HG02938 (cell line): Measurements from ENCODE around the gene NDRG3.
"Not testable (repeated sequence)": the region's sequence is repeated elsewhere in the genome, so short reads cannot be mapped to it uniquely, and the experiment has no call there.

ENCODE experiments used
- ATAC-seq: cut with Tn5 transposase; IDR thresholded peaks from one replicate; pipeline ENCODE4 v1.9.1; 2021; ENCODE audit warnings: mild to moderate bottlenecking, moderate library complexity; ENCODE audit not compliant: unreplicated experiment

Gene NDRG3

DNA sequence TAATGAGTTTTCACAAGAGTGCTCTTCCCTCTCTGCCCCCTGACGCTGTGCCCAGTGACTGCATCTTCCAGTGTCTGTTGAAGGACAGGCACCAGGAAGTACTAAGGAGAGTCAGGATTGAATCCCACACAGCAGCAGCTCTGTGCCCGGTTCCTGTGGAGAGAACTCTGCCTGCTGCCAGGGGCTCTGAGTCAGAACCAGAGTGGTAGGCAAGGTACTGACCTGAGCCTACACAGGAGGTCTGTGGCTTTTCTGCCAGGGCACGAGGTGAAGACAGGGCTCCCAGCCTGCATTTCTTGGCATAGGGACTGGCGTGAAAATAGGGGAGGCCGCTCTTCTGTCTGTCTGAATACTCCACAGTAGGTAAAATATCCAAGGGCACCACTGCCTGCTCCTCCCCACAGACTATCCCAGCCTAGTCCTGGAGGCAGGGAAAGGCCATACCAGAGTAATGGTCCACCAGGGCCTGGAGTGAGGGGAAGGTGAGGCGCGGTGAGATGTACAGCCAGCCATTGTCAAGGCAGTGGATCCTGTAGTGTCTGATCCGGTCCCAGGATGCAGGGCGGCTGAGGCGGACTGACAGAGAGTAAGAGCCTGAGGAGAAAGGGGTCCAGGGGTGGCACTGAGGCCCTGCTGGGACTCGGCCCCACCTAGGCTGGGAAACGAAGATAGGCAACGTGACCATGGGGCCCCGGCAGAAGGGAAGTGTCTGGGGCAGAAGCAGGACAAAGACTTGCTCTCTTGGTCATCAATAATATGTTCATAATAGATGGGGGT, 130.9 kb downstream of the NDRG3 start:
- ATAC-seq, result no peak

DNA sequence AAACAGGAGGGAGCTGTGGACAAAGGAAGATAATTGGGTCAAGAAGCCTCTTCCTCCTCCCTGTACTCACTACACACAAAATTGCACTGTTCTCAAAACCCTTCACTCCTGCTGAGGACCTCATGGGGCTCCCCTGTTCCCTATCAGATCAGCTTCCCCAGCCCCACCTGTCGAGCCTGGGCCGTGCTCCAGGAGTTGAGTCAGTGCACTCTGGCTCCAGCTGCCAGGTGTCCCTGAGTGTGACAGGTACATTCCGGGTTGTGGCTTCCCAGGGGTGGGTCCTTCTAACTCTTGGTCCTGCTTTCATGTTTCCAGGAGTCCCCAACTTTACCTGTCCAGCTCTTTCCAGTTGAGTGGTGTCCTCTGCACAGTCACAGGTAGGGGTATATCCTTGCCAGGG, 131.9 kb downstream of the NDRG3 start:
- ATAC-seq, result no peak

DNA sequence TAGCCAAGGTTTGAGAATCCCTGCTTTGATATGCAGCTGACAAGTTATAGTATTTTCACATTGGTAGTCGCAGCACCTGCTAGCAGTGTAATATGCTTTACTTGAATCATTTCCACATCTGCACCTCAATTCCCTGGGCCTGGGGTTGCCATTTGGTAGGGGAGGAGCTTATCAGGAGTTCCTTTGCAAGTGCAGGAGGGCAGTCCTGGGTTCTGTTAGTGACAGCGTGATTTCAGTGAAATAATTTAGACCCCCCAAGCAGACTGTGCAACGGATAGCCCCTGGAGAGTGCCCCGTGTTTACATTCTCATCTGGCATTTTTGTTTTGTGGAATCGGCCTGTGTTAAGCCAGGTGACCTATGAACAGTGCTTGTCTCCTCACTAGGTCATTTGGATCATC, 134.3 kb downstream of the NDRG3 start:
- no peak for ATAC-seq

DNA sequence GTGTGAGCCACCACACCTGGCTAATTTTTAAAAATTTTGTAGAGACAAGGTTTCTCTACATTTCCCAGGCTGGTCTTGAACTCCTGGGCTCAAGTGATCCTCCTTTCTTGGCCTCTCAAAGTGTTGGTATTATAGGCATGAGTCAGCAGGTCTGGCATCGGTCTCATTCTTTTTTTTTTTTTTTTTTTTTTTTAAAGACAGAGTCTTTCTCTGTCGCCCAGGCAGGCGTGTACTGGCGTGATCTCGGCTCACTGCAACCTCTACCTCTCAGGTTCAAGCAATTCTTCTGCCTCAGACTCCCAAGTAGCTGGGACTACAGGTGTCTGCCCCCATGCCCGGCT, 137.5 kb downstream of the NDRG3 start:
- ATAC-seq, result not testable (repeated sequence)

DNA sequence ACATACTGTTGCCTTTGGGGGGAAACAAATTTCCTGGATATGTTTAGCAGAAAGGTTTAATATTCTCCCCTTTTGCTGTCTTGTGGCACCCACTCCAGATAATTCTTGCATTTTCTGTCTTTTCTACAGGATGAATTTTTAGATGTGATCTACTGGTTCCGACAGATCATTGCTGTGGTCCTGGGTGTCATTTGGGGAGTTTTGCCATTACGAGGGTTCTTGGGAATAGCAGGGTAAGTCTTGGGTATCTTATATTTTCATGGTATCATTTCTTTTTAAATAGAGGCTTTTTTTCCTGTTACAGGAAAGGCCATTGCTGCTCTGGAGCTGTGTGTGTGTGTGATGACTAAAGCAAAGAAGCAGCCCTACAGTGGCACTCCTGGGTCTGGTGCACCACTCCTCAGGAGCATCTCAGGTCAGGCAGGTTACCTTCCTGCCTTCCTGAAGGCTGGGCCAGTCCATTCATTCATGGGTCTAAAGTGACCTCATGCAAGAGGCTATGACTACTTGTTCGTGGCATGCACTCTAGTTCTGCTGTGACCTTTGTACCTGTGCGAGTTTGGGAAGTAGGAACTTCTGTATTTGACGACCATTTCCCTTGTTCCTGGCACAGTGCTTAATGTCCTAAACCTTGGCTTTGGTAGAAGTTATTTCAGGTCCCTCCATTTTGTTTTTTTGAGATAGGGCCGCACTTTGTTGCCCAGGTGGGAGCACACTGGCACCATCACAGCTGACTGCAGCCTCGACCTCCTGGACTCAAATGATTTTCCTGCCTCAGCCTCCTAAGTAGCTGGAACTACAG, 138.1 kb downstream of the NDRG3 start:
- no peak for ATAC-seq

DNA sequence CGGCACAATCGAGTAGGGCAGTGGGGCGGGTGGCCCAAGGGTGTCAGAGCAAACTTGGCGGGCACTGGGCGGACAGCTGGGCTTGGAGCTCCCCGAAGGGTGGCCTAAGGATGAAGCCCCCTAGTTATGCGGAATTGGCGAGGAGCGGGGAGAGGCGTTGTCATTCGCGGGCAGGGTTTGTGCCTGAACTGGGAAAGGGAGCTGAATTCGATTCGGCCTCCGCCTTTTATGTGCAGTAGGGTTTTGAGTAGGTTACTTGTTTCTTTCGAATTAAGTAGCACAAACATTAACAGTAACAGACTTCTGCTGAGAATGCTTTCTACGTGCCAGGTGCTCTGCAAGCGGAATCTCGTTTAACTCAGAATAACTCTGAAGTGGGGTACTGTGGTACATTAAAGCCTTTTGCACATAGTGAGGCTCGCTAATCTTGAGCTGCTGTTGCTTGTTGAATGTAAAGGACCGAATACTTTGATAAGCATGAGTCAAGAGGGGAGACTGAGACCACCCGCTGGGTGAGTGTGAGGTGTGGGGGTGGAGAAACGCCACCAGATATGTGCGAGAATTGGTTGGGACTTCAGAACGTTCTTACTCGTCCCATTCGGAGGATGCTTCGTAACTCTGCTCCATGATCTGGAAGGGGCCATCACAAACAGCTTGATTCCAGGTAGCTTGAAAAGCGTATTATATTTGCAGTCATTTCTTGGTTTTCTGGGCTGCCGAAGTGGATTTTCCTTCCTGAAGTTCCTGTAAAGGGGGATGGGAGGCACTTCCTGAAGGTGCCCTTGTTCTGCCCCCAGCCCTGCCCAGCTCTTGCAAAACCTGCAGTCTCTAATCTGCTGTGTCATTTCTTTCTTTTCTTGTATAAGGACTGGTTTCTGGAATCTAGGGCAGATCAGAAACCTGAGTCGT, 139.5 kb downstream of the NDRG3 start:
- no peak for ATAC-seq

DNA sequence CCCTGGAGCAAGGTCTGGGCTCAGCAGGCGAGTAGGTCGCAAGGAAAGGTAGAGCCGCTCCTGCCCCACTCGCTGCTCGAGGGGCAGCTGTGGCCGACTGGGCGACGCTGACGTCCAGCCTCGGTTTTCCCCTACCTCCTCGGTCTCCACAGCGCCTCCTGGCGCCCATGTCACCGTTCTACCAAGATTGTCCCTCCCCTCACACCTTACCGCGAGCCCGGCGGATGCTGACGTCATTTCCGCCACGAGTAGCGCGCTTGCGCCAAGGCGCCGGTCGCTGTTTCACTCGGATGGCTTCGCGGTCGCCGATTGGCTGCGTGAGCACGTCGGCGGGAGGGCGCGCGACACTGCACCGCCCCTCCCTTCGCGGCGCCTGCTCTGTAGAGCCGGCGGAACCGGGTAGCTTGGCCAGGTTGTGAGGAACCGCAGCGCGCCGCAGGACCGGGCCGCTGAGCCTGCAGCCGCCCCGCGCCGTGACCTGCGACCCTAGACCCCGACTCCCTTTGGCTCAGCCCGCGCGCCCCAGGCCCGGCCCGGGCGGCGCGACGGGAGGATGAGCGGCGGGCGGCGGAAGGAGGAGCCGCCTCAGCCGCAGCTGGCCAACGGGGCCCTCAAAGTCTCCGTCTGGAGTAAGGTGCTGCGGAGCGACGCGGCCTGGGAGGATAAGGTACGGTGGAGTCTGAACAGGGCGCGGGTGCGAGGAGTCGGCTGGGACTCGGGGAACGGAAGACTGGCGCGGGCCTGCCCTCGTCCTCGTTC, 140.3 kb downstream of the NDRG3 start, which contains the start of gene RAB5IF:
TSS of gene RAB5IF (plus strand) at position 381 of the 759 bp plus-strand sequence. CDS start at position 554, 173 bp downstream.
- peak; percentile 83 for ATAC-seq

DNA sequence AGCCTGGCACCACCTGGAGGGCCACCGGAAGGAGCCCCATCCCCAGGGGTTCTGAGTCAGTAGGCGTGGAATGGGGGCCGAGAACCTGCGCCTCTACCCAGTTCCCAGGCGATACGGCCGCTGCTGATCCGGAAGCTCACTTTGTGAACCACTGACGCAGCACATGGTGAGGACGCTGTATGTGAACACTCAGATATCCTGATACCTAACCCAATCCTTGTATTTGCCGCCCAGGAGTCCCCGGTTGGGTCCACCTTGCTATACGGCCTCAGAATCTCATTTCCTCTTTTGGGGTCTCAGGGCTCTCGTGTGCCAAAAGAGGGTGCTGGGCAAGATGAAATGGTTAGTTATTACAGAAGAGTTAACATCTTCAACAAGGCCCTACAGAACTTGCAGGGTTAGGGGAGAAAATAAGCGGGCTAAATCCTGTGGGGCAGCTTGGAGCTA, 140.9 kb downstream of the NDRG3 start:
- ATAC-seq, result peak; percentile 41
